H1 (cell line): Measurements from ENCODE around the gene C19orf38. TPM values are rescaled to one million over a fixed set of nuclear protein-coding genes. Genes with fewer than 3 reads are reported as not detected.

ENCODE experiments used
- CTCF ChIA-PET: fragments of 300-600 bp; sonication (Branson Sonifier 250); formaldehyde crosslinking; loops from one replicate; lab custom pipeline; 2021; ENCODE audit not compliant: partially characterized antibody; lab: Charles Lee
- POLR2A ChIA-PET: fragments of 300-600 bp; sonication (Branson Sonifier 250); formaldehyde crosslinking; loops from one replicate; lab custom pipeline; 2021; ENCODE audit warnings: inconsistent platforms; ENCODE audit not compliant: partially characterized antibody; lab: Charles Lee
- DNase-seq, 2 experiments: peaks; one replicate each; pipeline versions ENCODE4 v3.0.0 to v3.0.0-alpha.2; 2010 to 2022; ENCODE audit warnings: low spot score in 2 of 2, low read depth in 1 of 2, mixed read lengths in 1 of 2
- FAIRE-seq: peaks from 2 replicates; lab custom pipeline; 2011; peaks lifted over from hg19 to GRCh38; lab: Jason Lieb, UNC
- H2AFZ ChIP-seq: 2 replicates; pipeline ENCODE4 v1.8.1; 2012; ENCODE audit warnings: low read length, inconsistent platforms
- H2AK5ac ChIP-seq: 2 replicates; pipeline ENCODE4 v1.6.1; 2013; ENCODE audit warnings: low read depth, low read length
- H2BK120ac ChIP-seq: replicated peaks from 2 replicates; pipeline ENCODE3; 2013; ENCODE audit warnings: low read depth, low read length, inconsistent platforms
- H2BK12ac ChIP-seq: 2 replicates; pipeline ENCODE4 v1.6.1; 2013; ENCODE audit warnings: low read depth, low read length
- H2BK15ac ChIP-seq: 2 replicates; pipeline ENCODE4 v1.6.1; 2013; ENCODE audit warnings: low read length
- H2BK20ac ChIP-seq: 2 replicates; pipeline ENCODE4 v1.6.1; 2013; ENCODE audit warnings: low read length
- H2BK5ac ChIP-seq: 2 replicates; pipeline ENCODE4 v1.6.1; 2013; ENCODE audit warnings: low read depth, low read length
- H3K14ac ChIP-seq: 2 replicates; pipeline ENCODE4 v1.6.1; 2013; ENCODE audit warnings: inconsistent platforms; ENCODE audit not compliant: insufficient read length
- H3K18ac ChIP-seq: 2 replicates; pipeline ENCODE4 v1.6.1; 2013; ENCODE audit warnings: low read length; ENCODE audit errors: extremely low read depth
- H3K23ac ChIP-seq: 2 replicates; pipeline ENCODE4 v1.6.1; 2013; ENCODE audit warnings: inconsistent platforms; ENCODE audit not compliant: insufficient read length
- H3K23me2 ChIP-seq: 2 replicates; pipeline ENCODE4 v1.6.1; 2013; ENCODE audit warnings: low read depth, low read length
- H3K27ac ChIP-seq: 2 replicates; pipeline ENCODE4 v1.6.1; 2011; ENCODE audit warnings: low read depth, low read length, inconsistent platforms
- H3K27me3 ChIP-seq, 4 experiments: replicated peaks in 1 of 4; 1 replicate in 1 of 4; 2 replicates in 3 of 4; pipeline versions ENCODE4 v1.6.1 to v1.8.1; 2011 to 2013; ENCODE audit warnings: low read length in 3 of 4, mild to moderate bottlenecking in 3 of 4, inconsistent platforms in 2 of 4, mixed read lengths in 2 of 4, moderate library complexity in 1 of 4; ENCODE audit not compliant: control insufficient read depth in 3 of 4, insufficient read depth in 3 of 4; ENCODE audit errors: extremely low read depth in 1 of 4
- H3K36me3 ChIP-seq, 4 experiments: 2 replicates each; pipeline versions ENCODE4 v1.6.1 to v1.8.1; 2011 to 2013; ENCODE audit warnings: mild to moderate bottlenecking in 4 of 4, low read length in 3 of 4, moderate library complexity in 2 of 4, control low read depth in 1 of 4, inconsistent platforms in 1 of 4; ENCODE audit not compliant: insufficient read depth in 4 of 4, control insufficient read depth in 2 of 4
- H3K4ac ChIP-seq: replicated peaks from 2 replicates; pipeline ENCODE3; 2013; ENCODE audit warnings: low read length, low read depth, mixed read lengths, inconsistent platforms; ENCODE audit not compliant: insufficient read length
- H3K4me1 ChIP-seq, 4 experiments: replicated peaks in 1 of 4; 1 replicate in 1 of 4; 2 replicates in 3 of 4; pipeline versions ENCODE4 v1.6.1 to v1.8.1; 2011 to 2013; ENCODE audit warnings: low read length in 3 of 4, inconsistent platforms in 2 of 4, mixed read lengths in 1 of 4; ENCODE audit not compliant: insufficient read depth in 4 of 4, control insufficient read depth in 3 of 4
- H3K4me2 ChIP-seq, 2 experiments: 2 replicates each; pipeline versions ENCODE4 v1.6.1 to v1.8.1; 2011 to 2013; ENCODE audit warnings: low read depth in 2 of 2, low read length in 2 of 2, control low read depth in 1 of 2, inconsistent platforms in 1 of 2, mild to moderate bottlenecking in 1 of 2; ENCODE audit not compliant: insufficient read depth in 1 of 2
- H3K4me3 ChIP-seq, 4 experiments: fragments of 200-600, 300-600 bp in 1 of 4; sonication (generic), shearing (Covaris generic), sonication (Bioruptor Twin) in 1 of 4; 2 replicates each; pipeline versions ENCODE4 v1.5.1 to v1.8.1; 2011 to 2016; ENCODE audit warnings: low read length in 4 of 4, low read depth in 3 of 4, control low read depth in 2 of 4, inconsistent platforms in 2 of 4, mild to moderate bottlenecking in 2 of 4, mixed read lengths in 1 of 4, moderate library complexity in 1 of 4; ENCODE audit not compliant: insufficient read depth in 2 of 4; ENCODE audit errors: extremely low read depth in 1 of 4
- H3K56ac ChIP-seq: replicated peaks from 2 replicates; pipeline ENCODE3; 2013; ENCODE audit warnings: low read depth, mild to moderate bottlenecking, mixed read lengths, low read length, inconsistent platforms; ENCODE audit not compliant: insufficient read length
- H3K79me1 ChIP-seq: 2 replicates; pipeline ENCODE4 v1.6.1; 2013; ENCODE audit warnings: low read depth, low read length, control low read depth
- H3K79me2 ChIP-seq, 2 experiments: 2 replicates each; pipeline versions ENCODE4 v1.6.1 to v1.8.1; 2012 to 2013; ENCODE audit warnings: low read length in 2 of 2, mild to moderate bottlenecking in 2 of 2, inconsistent platforms in 1 of 2; ENCODE audit not compliant: insufficient read depth in 2 of 2, control insufficient read depth in 1 of 2
- H3K9ac ChIP-seq, 4 experiments: replicated peaks in 1 of 4; 1 replicate in 1 of 4; 2 replicates in 3 of 4; pipeline versions ENCODE4 v1.6.1 to v1.8.1; 2011 to 2013; ENCODE audit warnings: low read depth in 3 of 4, low read length in 3 of 4, control low read depth in 2 of 4, mild to moderate bottlenecking in 2 of 4, moderate library complexity in 2 of 4, inconsistent platforms in 1 of 4; ENCODE audit errors: extremely low read depth in 1 of 4
- H3K9me3 ChIP-seq, 2 experiments: 2 replicates each; pipeline versions ENCODE4 v1.6.1 to v1.8.1; 2012 to 2013; ENCODE audit warnings: mild to moderate bottlenecking in 2 of 2, moderate library complexity in 2 of 2, control low read depth in 1 of 2, inconsistent platforms in 1 of 2, low read depth in 1 of 2, low read length in 1 of 2, mixed read lengths in 1 of 2; ENCODE audit not compliant: insufficient read depth in 2 of 2
- H4K20me1 ChIP-seq, 2 experiments: replicated peaks in 1 of 2; 2 replicates each; pipeline versions ENCODE3 to v1.8.1; 2011 to 2013; ENCODE audit warnings: inconsistent platforms in 2 of 2, low read length in 2 of 2, mild to moderate bottlenecking in 1 of 2; ENCODE audit not compliant: insufficient read depth in 2 of 2, control insufficient read depth in 1 of 2
- H4K5ac ChIP-seq: 2 replicates; pipeline ENCODE4 v1.6.1; 2013; ENCODE audit warnings: low read length, low read depth, mixed read lengths, inconsistent platforms; ENCODE audit not compliant: insufficient read length
- H4K8ac ChIP-seq: 2 replicates; pipeline ENCODE4 v1.8.0; 2013; ENCODE audit warnings: mild to moderate bottlenecking, moderate library complexity, low read length, inconsistent platforms; ENCODE audit not compliant: insufficient read depth; ENCODE audit errors: extremely low read depth
- H4K91ac ChIP-seq: replicated peaks from 2 replicates; pipeline ENCODE3; 2013; ENCODE audit warnings: low read length, mixed read lengths, inconsistent platforms; ENCODE audit not compliant: insufficient read length
- ASH2L ChIP-seq: fragments of 200-600, 300-600 bp; sonication (generic); IDR thresholded peaks from one replicate; pipeline ENCODE4 v1.7.1; 2017; ENCODE audit warnings: low read length
- CBX5 ChIP-seq: fragments of 300-800, 300-1000 bp; sonication (generic); IDR thresholded peaks from 2 replicates; pipeline ENCODE4 v1.7.1; 2016; ENCODE audit warnings: antibody characterized with exemption, low read length, low read depth
- JUND ChIP-seq: IDR thresholded peaks from 2 replicates; pipeline ENCODE4 v1.6.1; 2011; ENCODE audit warnings: mild to moderate bottlenecking, improper control_type of control experiment, low read length
- KDM4A ChIP-seq: IDR thresholded peaks from one replicate; pipeline ENCODE4 v1.7.1; 2012; ENCODE audit warnings: low read depth, mild to moderate bottlenecking, moderate library complexity, low read length, inconsistent platforms; ENCODE audit not compliant: severe bottlenecking
- RAD21 ChIP-seq, 2 experiments: IDR thresholded peaks in 1 of 2; conservative IDR thresholded peaks in 1 of 2; 2 replicates each; pipeline ENCODE4 v1.6.1; 2011; ENCODE audit warnings: low read depth in 2 of 2, low read length in 2 of 2, improper control_type of control experiment in 1 of 2, inconsistent platforms in 1 of 2, mild to moderate bottlenecking in 1 of 2, moderate library complexity in 1 of 2
- RNF2 ChIP-seq: fragments of 200-900, 300-1000 bp; sonication (generic); IDR thresholded peaks from 2 replicates; pipeline ENCODE4 v1.7.1; 2016; ENCODE audit warnings: borderline replicate concordance, low read depth, mild to moderate bottlenecking, antibody characterized with exemption, low read length; ENCODE audit not compliant: poor library complexity, severe bottlenecking; ENCODE audit errors: missing control alignments
- SIN3A ChIP-seq, 2 experiments: IDR thresholded peaks in 1 of 2; conservative IDR thresholded peaks in 1 of 2; 2 replicates each; pipeline ENCODE4 v1.6.1; 2011 to 2012; ENCODE audit warnings: low read length in 2 of 2, improper control_type of control experiment in 1 of 2, low read depth in 1 of 2, mild to moderate bottlenecking in 1 of 2
- SP1 ChIP-seq: IDR thresholded peaks from 2 replicates; pipeline ENCODE4 v1.6.1; 2011; ENCODE audit warnings: low read depth, low read length
- TEAD4 ChIP-seq: IDR thresholded peaks from 2 replicates; pipeline ENCODE4 v1.6.1; 2012; ENCODE audit warnings: low read depth, low read length, inconsistent platforms, mixed read lengths
- USF2 ChIP-seq: IDR thresholded peaks from 2 replicates; pipeline ENCODE4 v1.6.1; 2011; ENCODE audit warnings: low read length, improper control_type of control experiment
- YY1 ChIP-seq: IDR thresholded peaks from 2 replicates; pipeline ENCODE4 v1.6.1; 2011; ENCODE audit warnings: low read depth, mild to moderate bottlenecking, low read length
- WGBS, 2 experiments: shearing (Covaris generic) in 1 of 2; methylation state at CpG; one replicate each; pipeline versions ENCODE4 v1.1.6 to v1.1.7; 2013 to 2015; ENCODE audit warnings: low lambda C conversion rate in 2 of 2, mixed read lengths in 2 of 2, inconsistent platforms in 1 of 2, low coverage in 1 of 2, missing lambda C conversion rate in 1 of 2; ENCODE audit not compliant: insufficient replicate concordance in 2 of 2, insufficient coverage in 1 of 2, insufficient read length in 1 of 2; ENCODE audit errors: extremely low coverage in 1 of 2, missing lambda C conversion rate in 1 of 2; 5-methylcytosine and 5-hydroxymethylcytosine counted together
- polyA plus RNA-seq, 7 experiments: library from polyadenylated mRNA; depleted of rRNA in 3 of 7; stranded (reverse) in 5 of 7; unstranded in 2 of 7; fragments of >200 nt in 5 of 7; fragments of 200-250 nt in 2 of 7; gene quantifications; 1 replicate in 5 of 7; 2 replicates in 1 of 7; 4 replicates in 1 of 7; pipeline versions ENCODE4 v1.2.1 to v1.2.3, GENCODE V29; 2011 to 2013; ENCODE audit warnings: missing spikeins in 2 of 7, mixed read lengths in 2 of 7
- total RNA-seq: library from RNA; stranded (reverse); fragmentation: NEBNext Ultra II Directional; extraction: Animal tissue kit (Norgen Biotek cat#: 25700); gene quantifications from 2 replicates; pipeline ENCODE4 v1.2.1, GENCODE V29; 2021

The C19orf38 gene
- total and polyA plus RNA-seq, 2 of the 8 experiments (the other 6 are each of a cell fraction or from before 2014, with no cell fraction given) = 0.53 TPM; not detected in 1

GRCh38 chr19:10855879-10856522 lies 7.8 kb downstream of the C19orf38 start:
- Histone ChIP-seq H3K4me3 (no peak overlapping the region), H3K18ac (no peak overlapping the region), H3K9me3 (no peaks in the 10 kb centered on the region), H2BK20ac (no peak overlapping the region), H3K23me2 (no peaks in the 10 kb centered on the region), H2AK5ac (no peak overlapping the region), H3K4me2 (no peak overlapping the region), H3K4ac (no peak overlapping the region), H4K8ac (no peak overlapping the region; the same call in 1 of the 2 replicates), H3K79me1 (no peaks in the 10 kb centered on the region), H3K23ac (no peak overlapping the region), H4K20me1 (no peaks in the 10 kb centered on the region), H4K91ac (no peak overlapping the region), H2BK5ac (no peak overlapping the region), H2BK120ac (no peak overlapping the region), H2BK15ac (no peak overlapping the region), H3K79me2 (no peaks in the 10 kb centered on the region), H3K4me1 (no peaks in the 10 kb centered on the region), H3K27ac (no peak overlapping the region), H3K9ac (no peak overlapping the region), H4K5ac (no peak overlapping the region), H3K56ac (no peak overlapping the region), H2BK12ac (no peak overlapping the region), H3K36me3 (no peaks in the 10 kb centered on the region), H3K27me3 (no peaks in the 10 kb centered on the region), H3K14ac (no peak overlapping the region), H2AFZ (peak overlapping the region; percentile 66; the same call in 1 of the 2 replicates)
- DNase-seq (peak in 1 of 2 experiments; percentile 70), FAIRE-seq (no peak)
- ChIA-PET CTCF (interaction anchor here (0.6 to 21.2 kb wide), 19 partner anchors 10 to 747 kb away, joined by 3 to 249 read pairs (median 4); partner anchors contain the start of gene TMED1), POLR2A (interaction anchor here (1.2 to 3.2 kb wide), 2 partner anchors 10 to 21 kb away, joined by 3 to 22 read pairs; partner anchors contain the start of gene TMED1)
- 64% methylated on average over 5 of the region's 5 CpGs; no CpG with 5 or more reads in 1 of the 2 experiments for WGBS, 2 experiments
- TF ChIP-seq SP1 (0 out of 2 replicates have a peak, but pooled peaks have one; percentile 28), SIN3A (conservative IDR thresholded peaks at IDR 0.05 in 1 of 2, IDR thresholded peaks at IDR 0.05 in 1 of 2; ENCODE audit: low read depth in 1 of 2, low read length in 2 of 2) (no peak), TEAD4 (no peak), ASH2L (no peak), YY1 (no peak), RAD21 (IDR thresholded peaks at IDR 0.05 in 1 of 2, conservative IDR thresholded peaks at IDR 0.05 in 1 of 2; ENCODE audit: low read depth in 2 of 2, low read length in 2 of 2) (peak; percentile 16 to 44; a peak in 3 of 4 replicates), RNF2 (no peak), JUND (no peak), CBX5 (no peak), KDM4A (no peak), USF2 (no peak)
